ENCODE measurements around the gene CRAMP1.
A peak's percentile ranks its signal among the peaks of the same experiment; 100 is the strongest.

CRAMP1 gene

DNA sequence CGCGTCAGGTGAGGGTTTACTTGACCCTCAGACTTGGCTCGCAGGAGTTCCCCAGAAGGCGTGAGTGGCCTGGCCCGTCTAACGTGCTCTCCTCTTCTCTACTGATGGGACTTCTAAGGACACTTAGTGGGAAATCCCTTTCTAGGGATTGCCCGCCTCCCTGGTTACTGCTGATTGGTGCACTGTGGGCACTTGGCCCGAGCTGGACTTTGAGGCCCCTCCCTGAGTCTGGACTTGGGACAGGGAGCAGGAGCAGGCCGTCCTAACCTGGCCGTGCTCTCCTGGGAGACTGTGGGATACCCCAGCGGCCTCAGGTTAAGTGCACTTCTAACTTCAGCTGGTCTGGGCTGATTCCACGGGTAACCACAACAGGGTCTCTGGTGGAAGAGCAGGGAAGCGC lies 15.0 kb upstream of the CRAMP1 start:
- no peak for DNase-seq

DNA sequence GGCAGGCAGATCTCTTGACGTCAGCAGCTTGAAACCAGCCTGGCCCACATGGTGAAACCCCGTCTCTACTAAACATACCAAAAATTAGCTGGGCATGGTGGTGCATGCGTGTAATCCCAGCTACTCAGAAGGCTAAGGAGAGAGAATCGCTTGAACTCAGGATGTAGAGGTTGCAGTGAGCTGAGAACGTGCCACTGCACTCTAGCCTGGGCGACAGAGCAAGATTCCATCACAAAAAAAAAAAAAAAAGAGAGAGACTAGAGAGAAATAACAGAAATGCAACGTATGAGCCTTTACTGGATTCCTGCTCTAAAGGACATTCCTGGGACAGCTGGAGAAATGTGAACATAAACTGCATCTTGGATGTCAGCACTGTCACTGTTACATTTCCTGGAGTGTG lies 11.1 kb upstream of the CRAMP1 start:
- DNase-seq, result no peak

DNA sequence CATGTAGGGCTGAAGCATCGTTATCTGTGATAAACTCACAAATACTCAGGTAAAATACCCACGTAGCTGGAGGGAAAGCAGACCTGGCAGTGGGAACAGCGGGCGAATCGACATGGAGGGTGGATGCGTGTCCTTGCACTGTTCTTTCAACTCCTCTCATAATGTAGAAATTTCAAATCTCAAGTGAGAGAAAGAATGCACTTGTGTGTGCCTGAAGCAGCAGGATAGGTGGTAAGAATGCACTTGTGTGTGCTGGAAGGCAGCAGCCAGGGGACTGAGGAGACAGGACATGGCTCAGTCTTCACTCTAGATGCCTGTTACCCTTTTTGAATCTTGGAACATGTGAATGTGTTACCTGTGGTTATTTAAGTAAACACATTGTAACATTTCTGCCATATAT lies 10.7 kb upstream of the CRAMP1 start:
- no peak for DNase-seq

DNA sequence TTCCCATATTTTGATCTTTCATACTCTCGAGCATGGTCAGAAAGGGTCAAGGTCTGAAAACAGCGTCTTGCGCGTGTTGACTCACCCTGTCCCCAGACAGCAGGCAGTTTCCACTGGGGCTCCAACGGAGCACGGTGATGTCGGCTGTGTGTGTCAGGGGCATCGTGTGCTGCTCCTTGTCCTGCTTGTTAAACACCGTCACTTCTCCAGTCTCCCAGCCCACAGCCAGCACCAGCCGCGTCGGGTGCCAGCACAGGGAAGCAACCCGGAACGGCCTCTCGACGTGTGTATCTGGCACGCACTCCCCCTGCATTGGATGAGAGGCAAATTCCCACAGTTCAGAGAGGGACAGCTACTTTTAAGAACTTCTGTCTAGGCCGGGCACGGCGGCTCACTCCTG lies 9.9 kb upstream of the CRAMP1 start:
- DNase-seq, result no peak

DNA sequence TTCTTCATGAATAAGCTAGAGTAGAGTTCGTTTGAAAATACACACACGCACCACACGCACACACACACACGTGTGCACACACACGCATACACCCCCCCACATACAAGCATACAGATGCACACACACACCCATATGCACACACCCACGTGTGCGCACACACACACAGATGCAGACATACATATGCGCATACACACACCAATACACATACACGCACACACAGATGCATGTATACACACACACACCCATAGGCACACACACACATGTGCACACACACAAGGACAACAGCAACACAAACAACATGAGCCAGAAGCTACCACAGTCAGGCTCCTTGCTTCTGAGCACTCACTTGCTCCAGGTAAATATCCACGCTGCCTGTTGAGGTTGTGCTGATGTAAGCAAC lies 5.4 kb upstream of the CRAMP1 start:
- no peak for DNase-seq

DNA sequence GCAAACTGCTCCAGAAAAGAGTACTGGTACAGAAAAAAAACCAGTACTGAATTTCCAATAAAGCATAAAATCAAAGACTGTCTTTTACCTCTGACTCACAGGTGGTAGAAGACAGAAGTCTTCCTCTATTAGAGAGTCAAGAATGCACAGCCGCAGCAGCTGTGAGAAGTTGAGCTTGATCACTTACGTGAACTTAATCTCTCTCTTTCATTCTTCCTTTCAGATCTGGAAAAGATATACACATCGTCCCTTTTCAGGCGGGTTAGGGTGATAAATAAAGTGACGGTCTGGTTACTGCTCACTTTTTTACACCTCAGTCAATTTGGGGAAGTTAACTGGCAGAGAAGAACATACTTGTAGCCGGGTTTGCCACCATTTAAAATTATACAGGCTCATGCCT lies 4.2 kb upstream of the CRAMP1 start:
- DNase-seq, result no peak

DNA sequence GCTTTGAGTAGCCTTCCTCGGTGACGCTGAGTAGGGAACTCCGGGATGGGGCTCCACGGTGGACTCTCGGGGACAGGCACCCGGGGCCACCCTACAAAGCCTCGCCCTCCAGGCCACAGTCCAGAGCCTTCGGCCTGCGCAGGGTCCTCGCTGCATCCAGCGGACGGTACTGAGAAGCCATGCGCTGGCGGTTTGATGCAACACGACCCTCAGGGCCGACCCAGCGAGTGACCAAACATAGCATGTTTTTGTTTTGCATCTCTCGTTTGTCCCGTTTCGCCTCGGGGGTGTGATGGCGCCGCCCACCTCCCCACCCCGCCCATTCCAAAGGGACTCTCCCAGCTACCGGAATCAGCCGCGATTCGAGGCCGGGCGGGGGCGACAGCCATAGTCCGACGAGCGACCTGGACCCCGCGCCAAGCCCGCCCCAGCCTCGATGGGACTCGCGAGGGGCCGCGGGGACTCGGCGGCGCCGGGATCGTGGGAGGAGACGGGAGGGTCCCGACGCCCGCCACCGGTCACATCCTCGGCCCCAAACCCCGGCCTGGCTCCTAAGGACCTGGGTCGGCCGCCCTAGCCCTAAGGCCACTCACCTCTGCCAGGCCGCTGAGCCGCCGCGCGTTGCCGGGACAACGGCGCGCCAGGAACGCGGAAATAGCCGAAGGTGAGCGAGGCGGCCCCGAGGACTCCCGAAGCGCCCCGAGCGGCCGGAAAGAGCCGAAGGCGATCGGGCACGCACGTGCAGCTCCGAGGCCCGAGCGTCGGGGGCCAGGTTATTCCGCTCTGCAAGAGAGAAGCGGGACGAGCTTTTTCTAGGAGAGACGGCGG lies 1.9 kb upstream of the CRAMP1 start:
- DNase-seq, result peak; percentile 72

DNA sequence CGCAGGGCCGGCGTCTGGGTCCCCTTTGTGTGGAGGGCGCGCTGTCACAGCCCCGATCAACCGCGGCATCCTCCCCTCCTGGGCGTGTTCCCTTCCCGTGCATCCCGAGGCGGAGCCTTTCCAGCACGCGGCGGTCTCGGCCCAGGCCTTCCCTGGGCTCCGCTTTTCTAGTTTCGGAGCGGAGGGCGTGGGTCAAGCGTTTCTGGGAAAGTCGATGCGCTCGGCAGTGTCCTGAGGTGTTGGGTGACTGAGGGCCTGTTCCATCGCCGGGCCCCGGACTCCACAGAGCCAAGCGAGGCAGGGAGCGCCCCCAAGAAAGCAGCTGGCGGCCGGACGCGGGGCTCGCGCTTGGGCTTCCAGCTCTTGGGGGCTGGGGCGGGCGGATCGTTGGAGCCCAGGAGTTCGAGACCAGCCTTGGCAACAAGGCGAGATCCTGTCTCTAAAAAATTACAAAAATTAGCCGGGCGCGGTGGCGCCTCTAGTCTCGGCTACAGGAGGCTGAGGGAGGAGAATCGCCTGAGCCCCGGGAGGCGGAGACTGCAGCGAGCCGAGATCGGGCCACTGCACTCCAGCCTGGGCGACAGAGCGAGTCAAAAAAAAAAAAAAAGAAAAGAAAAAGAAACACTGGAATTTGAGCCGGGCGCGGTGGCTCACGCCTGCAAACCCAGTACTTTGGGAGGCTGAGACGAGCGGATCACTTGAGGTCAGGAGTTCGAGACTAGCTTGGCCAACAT lies 1.1 kb upstream of the CRAMP1 start:
- no peak for DNase-seq

DNA sequence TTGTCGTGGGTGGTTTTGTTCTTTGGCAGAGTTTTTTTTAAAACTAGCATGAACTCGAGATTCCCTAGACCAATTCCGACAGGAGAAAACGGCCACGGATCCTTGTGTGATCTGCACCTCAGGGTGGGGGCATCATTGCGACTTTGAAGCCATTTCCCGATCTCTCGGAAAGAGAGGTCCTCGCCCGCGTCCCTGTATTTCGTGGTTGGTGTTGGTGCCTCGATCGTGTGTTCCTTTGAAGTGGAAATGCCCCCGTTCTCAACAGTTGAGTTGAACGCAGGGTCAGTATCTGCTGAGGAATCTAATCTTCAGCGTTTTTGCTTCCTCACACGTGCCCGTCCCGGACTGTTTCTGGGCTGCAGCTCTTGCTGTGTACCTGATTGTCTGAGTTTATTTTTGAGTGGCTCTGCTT lies 1.1 kb downstream of the CRAMP1 start:
- no peak for DNase-seq

DNA sequence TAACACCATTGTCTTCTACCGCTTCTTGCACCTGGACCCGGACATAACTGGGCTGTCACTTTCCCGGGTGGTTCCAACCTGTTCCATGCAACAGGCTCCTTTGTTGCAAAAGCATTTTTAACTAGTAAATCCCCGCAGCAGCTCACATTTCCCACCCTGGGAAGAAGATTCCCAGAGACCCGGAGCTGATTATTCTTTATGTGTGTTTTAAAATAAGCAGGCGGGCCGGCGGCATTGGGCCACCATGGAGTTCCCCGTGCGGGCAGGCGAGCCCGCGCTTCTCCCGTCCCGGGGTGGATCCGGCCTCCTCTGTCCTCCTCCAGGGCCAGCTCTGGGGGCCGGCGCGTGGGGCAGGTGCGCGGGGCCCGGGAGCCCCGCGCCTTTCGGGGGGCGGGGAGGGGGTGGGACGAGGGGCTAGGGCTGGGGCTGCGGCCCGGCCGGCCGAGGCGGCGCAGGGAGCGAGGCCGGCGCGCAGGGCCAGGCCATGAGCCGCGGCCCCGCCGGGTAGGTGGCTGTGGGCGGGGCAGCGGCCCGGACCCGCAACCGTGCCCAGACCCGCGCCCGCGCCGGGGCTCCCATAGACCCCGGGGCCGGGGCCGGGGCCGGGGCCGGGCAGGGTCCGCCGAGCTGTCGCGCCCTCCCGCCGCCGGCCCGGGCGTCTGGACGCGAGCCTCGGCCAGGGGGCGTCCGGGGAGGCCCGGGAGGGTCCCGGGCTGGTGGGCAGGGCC lies 1.7 kb downstream of the CRAMP1 start:
- no peak for DNase-seq

DNA sequence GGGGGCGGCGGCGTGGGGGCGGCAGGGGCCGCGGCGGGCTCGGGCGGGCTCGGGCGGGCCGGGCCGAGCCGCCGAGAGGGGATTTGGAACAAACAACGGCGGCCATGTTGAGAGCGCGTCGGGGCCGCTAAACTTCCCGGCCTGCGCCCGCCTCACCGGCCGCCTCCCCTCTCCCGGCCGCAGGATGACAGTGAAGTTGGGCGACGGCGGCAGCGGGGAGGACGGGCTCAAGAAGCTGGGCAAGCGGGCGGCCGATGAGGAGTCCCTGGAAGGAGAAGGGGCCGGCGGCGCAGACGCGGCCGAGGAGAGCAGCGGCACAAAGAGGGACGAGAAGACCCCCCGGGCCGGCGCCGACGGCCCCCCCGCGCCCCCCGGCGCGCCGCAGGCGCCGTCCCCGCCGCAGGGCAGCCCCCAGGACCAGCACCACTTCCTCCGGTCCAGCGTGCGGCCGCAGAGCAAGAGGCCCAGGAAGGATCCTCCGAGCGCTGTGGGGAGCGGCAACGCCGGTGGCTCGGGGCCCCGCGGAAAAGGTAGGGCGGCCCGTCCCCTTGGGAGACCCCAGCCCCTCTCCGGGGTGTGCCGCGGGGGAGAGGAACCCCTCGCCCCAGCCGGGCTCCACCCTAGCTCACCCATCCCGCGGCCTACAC lies 2.4 kb downstream of the CRAMP1 start:
- DNase-seq, result no peak

DNA sequence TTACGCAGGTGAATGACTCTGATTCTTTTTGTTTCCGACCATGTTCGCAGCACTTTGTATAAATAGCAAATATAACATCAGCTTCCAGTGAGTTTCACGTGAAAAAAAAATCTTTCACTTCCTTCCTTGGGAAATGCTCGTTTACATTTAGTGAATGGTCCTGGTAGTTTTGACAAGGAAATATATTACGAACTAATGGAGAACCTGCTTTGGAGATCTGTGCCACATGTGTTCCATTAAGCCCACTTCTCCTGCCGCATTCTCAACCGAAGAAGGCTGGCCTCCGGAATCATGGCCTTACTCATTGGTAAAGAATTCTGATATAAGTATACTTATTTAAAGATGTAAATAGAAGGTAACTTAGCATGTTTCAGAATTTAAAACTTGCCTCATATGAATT lies 3.6 kb downstream of the CRAMP1 start:
- no peak for DNase-seq

DNA sequence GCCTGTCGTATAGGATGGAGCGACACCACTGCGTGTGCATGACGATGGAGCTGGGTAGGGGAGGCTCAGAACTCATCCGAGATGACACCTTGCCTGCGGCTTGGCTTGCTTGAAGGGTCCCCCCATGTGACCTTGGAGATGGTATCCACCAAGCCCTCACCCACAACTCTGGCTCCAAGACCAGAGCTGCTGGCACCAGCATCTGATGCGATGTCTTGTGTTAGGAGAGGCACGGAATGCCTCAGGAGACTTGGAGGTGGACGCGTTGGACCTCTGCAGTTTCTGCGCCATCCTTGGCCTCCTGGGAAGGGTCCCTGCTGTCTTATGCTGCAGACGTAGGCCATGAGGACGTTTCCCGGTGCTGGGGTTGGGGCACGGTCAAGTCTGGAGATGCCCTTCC lies 7.8 kb downstream of the CRAMP1 start:
- DNase-seq, result no peak

DNA sequence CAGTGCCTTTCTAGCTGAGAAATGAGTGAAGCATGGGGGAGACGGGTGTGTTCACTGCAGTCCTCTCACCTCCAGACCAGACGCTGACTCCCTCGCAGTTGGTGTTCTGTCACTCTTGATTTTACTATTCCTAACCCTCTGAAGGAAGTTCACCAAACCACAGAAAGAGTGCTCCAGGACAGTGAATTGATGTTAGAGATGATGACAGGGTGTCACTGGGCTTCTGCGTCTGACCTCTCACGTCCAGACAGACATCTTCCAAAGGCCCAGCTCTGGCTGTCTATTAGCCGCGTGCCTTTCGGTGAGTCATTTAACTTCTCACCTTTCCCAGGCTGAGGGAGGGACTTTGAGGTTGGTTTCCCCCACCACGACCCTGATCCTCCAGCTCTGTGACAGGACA lies 8.2 kb downstream of the CRAMP1 start:
- no peak for DNase-seq

DNA sequence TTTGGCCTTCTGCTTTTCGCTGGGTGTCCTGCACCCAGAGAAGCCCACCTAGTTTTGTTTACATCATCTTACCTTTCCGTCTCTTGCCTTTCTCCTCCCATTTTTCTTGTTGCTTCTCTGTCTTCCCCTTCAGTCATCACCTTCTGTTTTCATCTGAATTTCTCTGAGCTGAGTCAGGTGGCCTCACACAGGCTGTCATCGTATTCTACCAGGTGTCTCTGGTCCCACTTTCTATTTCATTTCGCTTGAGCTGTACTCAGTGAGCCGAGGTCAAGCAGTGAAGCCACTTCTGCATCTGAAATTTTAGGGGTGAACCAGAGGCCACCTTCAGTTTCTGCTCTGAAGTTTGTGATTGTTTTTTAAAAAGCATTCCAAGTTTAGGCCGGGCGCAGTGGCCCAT lies 9.7 kb downstream of the CRAMP1 start:
- DNase-seq, result no peak

DNA sequence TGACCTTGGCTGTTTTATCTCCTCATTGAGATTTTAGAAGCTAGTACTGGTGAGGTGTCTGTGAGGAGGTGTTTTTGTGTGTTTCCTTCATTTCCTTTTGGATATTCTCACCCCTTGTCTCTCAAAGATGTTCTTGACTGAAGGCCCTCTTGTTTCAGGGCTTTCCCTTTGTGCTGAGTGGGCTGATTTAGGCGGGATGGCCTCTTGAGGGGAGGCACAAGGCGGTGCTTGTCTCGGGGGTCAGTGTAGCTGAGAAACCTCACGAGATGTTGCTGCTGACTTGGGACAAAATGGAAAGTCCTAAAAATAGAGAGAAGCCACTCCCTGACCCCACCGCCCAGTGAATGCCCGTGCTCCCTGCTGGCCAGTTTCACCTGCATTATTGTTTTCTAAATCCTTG lies 14.2 kb downstream of the CRAMP1 start:
- DNase-seq, result no peak

DNA sequence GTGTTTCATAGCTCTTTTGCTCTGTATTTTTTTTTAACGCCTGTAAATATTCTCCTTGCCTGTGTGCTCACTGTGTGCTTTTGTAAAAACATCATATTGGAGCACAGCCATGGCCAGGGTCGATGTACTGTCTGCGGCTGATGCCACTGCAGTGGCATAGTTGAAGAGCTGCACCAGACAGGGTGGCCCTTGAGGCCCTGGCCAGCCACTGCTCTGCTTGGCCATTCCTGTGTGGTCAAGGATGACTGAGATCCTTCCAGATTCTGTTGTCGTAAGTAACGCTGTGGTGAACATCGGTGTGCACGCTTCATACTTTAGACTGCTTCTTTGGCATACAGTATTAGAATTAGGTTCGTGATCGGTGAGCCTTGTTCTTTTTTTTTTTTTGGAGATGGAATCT lies 14.6 kb downstream of the CRAMP1 start:
- no peak for DNase-seq

DNA sequence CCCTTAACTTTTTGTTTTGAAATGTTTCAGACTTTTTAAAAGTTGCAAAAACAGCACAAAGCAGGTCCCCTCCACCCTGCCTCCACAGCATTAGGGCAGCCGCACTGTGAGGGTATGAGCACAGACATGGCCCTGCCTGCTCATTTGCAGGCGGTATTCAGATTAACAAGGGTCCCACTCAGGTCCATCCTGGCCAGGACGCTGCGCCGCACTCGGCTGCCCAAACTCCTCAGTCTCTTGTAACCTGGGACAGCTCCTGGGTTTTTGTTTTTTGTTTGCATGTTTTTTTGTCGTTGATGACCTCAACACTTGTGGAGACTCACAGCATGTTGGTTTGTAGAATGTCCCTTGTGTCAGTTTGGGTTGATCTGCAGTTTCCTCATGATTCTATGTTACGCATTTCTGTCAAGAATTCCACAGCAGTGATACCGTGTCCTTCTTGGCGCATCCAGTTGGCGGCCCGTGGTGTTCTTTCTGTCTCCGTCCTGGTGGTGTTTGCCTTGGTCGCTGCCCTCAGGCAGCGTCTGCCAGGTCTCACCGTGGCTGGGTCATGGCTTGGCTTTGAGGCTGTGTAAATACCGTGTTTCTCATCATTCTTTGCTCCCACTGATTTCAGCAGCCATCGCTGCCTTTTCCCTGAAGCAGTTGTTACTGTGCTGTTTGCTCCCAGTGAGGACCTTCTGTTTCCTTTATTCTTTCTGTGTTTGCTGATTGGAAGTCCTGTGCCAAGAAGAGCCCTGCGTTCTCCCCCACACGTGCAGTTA lies 18.5 kb downstream of the CRAMP1 start:
- DNase-seq, result no peak

DNA sequence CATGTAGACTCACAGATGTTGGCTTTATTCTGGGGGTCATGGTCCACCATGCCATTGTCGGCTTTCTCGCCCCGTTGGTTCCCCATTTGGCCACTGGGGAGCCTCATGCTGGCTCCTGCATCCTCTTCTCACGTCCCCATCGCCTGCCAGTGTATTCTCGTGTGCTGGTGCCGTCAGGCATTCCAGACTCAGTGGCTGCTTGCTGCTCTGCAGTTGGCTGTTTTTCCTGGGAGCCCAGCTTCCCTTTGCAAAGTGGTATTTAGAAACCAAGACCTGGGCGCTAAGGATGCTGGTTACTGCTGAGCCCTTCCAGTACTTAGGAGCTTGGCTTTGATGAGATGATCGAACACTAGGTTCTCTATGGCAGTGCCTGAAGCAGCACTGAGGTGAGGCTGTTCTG lies 19.1 kb downstream of the CRAMP1 start:
- DNase-seq, result no peak

DNA sequence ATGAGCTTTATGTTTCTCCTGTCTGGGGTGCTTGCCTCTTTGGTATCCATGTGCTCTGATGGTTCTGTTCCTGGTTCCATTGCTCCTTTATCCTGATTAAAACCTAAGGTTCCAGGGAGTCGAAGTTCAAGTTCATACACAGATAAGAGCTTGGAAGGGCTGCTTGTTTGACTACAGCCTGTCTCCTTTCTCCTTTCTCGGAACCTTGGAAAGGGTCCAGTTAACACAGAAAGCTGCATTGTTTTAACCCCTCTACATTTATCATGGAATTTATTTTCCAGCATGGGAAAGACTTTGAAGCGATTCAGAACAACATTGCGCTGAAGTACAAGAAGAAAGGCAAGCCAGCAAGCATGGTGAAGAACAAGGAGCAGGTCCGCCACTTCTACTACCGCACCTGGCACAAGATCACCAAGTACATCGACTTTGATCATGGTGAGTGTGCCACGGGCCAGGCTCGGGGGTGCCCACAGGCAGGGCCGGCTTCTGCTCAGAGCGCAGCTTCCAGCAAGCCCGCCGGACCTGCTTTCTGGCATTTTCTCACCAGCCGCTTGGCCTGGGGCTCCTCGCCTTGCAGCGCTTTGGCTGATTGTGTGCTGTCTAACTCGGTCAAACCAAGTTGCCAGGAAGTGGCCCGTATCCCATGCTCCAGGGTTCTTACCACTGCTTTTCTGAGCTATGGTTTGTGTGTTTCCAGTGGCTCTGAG lies 19.9 kb downstream of the CRAMP1 start:
- no peak for DNase-seq

DNA sequence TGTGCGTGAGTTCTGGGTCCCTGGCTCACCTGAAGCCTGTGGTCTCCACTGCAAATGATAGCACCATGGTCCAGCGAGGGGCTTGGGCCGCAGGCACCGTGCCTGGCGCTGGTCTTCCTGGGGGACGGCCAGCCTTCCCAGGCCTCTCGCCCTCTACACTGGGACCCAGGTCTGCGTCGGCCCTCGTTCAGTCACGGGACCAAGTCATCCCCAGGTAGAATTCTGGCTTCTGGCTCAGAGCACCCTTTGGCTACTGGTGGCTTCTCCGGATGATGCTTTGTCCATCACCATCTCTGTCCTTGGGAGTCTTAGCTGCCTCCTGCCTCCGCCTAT lies 20.4 kb downstream of the CRAMP1 start:
- DNase-seq, result no peak

DNA sequence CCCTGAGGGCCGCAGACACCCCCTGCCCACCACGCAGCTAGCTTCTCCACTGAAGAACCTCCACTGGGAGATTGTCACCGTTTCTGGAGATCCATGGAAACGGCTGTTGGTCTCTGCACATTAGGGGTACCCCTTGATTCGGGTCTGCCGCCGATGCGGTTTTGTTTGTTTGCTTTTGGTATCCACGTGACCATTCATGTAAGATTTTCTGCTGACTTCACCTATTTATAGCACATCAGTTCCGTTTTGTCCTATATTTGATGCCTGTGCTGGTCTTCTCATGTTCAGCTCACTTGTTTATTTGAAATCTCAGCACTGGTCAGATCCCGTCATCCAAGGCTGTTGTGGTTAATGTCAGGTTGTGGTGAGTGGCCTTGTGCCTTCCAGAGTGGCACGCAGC lies 21.1 kb downstream of the CRAMP1 start:
- DNase-seq, result no peak

Measured in GOT3 (cell line).